GM12878 (cell line): ENCODE measurements around the gene PLPP3.

Experiments used
- ETV6 ChIP-seq, 2 experiments: fragments of 450-650 bp in 1 of 2; IDR thresholded peaks in 1 of 2; conservative IDR thresholded peaks in 1 of 2; 2 replicates each; pipeline ENCODE4 v1.6.1; 2014; ENCODE audit warnings: antibody characterized with exemption in 1 of 2, borderline replicate concordance in 1 of 2, low read depth in 1 of 2, mild to moderate bottlenecking in 1 of 2, moderate library complexity in 1 of 2
- USF1 ChIP-seq: IDR thresholded peaks from 2 replicates; pipeline ENCODE4 v1.6.1; 2011; ENCODE audit warnings: borderline replicate concordance, low read depth, mild to moderate bottlenecking, moderate library complexity, mixed read lengths, low read length; ENCODE audit not compliant: insufficient read depth; ENCODE audit errors: extremely low read length
- ZNF274 ChIP-seq: IDR thresholded peaks from one replicate; pipeline ENCODE4 v1.8.0; 2011; ENCODE audit not compliant: insufficient read length, insufficient read depth
- ZNF687 ChIP-seq: fragments of 450-650 bp; IDR thresholded peaks from 2 replicates; pipeline ENCODE4 v1.6.1; 2017; ENCODE audit warnings: mild to moderate bottlenecking, moderate library complexity

- TF ChIP-seq USF1 (no peak), ZNF687 (no peak), ETV6 (conservative IDR thresholded peaks at IDR 0.05 in 1 of 2, IDR thresholded peaks at IDR 0.05 in 1 of 2; ENCODE audit: borderline replicate concordance in 1 of 2, low read depth in 1 of 2) (no peak), ZNF274 (no peak)
Measured at GRCh38 chr1:56501888-56502287, 77.5 kb downstream of the PLPP3 start.
